HL-60 (cell line): ENCODE measurements around the gene FGFR2.

ENCODE experiments used
- DNase-seq, 2 experiments: peaks; one replicate each; pipeline ENCODE4 v3.0.0-alpha.2; 2010 to 2020; ENCODE audit warnings: low read depth in 1 of 2, low spot score in 1 of 2
- H3K27ac ChIP-seq: fragments of 250-450 bp; sonication (Bioruptor Pico); replicated peaks from 2 replicates; pipeline ENCODE4 v1.5.1; 2020; ENCODE audit warnings: mild to moderate bottlenecking, moderate library complexity
- H3K27me3 ChIP-seq: fragments of 250-450 bp; sonication (Bioruptor Pico); 2 replicates; pipeline ENCODE4 v1.5.1; 2021; ENCODE audit warnings: mild to moderate bottlenecking, moderate library complexity; ENCODE audit not compliant: insufficient read depth, poor library complexity, severe bottlenecking
- H3K4me3 ChIP-seq: replicated peaks from 2 replicates; pipeline ENCODE4 v1.5.1; 2011; ENCODE audit warnings: mild to moderate bottlenecking, control low read depth, low read length; ENCODE audit not compliant: insufficient read depth
- GABPA ChIP-seq: IDR thresholded peaks from 2 replicates; pipeline ENCODE4 v1.6.1; 2012; ENCODE audit warnings: low read depth
- POLR2AphosphoS5 ChIP-seq: IDR thresholded peaks from 2 replicates; pipeline ENCODE4 v1.6.1; 2012; ENCODE audit warnings: low read depth
- SPI1 ChIP-seq: IDR thresholded peaks from 2 replicates; pipeline ENCODE4 v1.6.1; 2012; ENCODE audit warnings: low read depth, mild to moderate bottlenecking, borderline replicate concordance
- TF ChIP-seq, protein P1 (sequence below): IDR thresholded peaks from 2 replicates; pipeline ENCODE4 v1.6.1; 2012; ENCODE audit warnings: low read depth; ENCODE audit not compliant: insufficient replicate concordance
- TF ChIP-seq, protein P2 (sequence below): IDR thresholded peaks from one replicate; pipeline ENCODE4 v1.5.1; 2011; ENCODE audit warnings: low read length, control low read depth, inconsistent platforms; ENCODE audit not compliant: insufficient read depth

Gene FGFR2

GRCh38 chr10:121637437-121637836, 39.2 kb upstream of the FGFR2 start:
- H3K27me3 ChIP-seq: no peaks in the 10 kb centered on the region
- TF ChIP-seq SPI1 (no peak), GABPA (no peak), POLR2AphosphoS5 (no peak)
- TF ChIP-seq, protein P1, sequence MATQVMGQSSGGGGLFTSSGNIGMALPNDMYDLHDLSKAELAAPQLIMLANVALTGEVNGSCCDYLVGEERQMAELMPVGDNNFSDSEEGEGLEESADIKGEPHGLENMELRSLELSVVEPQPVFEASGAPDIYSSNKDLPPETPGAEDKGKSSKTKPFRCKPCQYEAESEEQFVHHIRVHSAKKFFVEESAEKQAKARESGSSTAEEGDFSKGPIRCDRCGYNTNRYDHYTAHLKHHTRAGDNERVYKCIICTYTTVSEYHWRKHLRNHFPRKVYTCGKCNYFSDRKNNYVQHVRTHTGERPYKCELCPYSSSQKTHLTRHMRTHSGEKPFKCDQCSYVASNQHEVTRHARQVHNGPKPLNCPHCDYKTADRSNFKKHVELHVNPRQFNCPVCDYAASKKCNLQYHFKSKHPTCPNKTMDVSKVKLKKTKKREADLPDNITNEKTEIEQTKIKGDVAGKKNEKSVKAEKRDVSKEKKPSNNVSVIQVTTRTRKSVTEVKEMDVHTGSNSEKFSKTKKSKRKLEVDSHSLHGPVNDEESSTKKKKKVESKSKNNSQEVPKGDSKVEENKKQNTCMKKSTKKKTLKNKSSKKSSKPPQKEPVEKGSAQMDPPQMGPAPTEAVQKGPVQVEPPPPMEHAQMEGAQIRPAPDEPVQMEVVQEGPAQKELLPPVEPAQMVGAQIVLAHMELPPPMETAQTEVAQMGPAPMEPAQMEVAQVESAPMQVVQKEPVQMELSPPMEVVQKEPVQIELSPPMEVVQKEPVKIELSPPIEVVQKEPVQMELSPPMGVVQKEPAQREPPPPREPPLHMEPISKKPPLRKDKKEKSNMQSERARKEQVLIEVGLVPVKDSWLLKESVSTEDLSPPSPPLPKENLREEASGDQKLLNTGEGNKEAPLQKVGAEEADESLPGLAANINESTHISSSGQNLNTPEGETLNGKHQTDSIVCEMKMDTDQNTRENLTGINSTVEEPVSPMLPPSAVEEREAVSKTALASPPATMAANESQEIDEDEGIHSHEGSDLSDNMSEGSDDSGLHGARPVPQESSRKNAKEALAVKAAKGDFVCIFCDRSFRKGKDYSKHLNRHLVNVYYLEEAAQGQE: no peak
- TF ChIP-seq, protein P2, sequence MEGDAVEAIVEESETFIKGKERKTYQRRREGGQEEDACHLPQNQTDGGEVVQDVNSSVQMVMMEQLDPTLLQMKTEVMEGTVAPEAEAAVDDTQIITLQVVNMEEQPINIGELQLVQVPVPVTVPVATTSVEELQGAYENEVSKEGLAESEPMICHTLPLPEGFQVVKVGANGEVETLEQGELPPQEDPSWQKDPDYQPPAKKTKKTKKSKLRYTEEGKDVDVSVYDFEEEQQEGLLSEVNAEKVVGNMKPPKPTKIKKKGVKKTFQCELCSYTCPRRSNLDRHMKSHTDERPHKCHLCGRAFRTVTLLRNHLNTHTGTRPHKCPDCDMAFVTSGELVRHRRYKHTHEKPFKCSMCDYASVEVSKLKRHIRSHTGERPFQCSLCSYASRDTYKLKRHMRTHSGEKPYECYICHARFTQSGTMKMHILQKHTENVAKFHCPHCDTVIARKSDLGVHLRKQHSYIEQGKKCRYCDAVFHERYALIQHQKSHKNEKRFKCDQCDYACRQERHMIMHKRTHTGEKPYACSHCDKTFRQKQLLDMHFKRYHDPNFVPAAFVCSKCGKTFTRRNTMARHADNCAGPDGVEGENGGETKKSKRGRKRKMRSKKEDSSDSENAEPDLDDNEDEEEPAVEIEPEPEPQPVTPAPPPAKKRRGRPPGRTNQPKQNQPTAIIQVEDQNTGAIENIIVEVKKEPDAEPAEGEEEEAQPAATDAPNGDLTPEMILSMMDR: no peak
- H3K4me3 ChIP-seq: no peak overlapping the region
- DNase-seq: no peak
- no peak overlapping the region for H3K27ac ChIP-seq

DNA sequence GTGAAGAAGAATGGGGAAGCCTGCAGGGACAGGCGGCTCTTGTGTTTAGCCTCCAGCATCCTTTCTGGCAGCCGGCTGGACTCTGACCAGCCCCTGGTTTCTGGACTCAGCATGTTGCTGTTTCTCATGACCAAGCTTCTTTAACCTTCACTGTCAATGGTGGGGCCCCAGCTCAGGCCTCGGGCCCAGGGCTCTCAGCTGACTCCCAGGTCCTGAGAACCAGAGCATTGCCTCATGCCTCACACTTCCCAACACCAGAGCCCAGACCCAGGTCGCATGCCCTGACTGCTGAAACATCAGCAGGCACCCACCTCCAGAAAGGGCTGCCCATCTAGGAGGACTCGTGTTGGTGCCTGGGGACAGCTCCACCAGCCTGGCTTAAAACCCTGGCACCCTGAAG, 34.8 kb upstream of the FGFR2 start:
- H3K27ac ChIP-seq: no peak overlapping the region
- H3K4me3 ChIP-seq: no peak overlapping the region
- no peak for DNase-seq
- H3K27me3 ChIP-seq: no peaks in the 10 kb centered on the region
- TF ChIP-seq GABPA: no peak
- TF ChIP-seq SPI1: no peak
- TF ChIP-seq, protein P2: no peak
- TF ChIP-seq POLR2AphosphoS5: no peak
- TF ChIP-seq, protein P1: no peak

DNA sequence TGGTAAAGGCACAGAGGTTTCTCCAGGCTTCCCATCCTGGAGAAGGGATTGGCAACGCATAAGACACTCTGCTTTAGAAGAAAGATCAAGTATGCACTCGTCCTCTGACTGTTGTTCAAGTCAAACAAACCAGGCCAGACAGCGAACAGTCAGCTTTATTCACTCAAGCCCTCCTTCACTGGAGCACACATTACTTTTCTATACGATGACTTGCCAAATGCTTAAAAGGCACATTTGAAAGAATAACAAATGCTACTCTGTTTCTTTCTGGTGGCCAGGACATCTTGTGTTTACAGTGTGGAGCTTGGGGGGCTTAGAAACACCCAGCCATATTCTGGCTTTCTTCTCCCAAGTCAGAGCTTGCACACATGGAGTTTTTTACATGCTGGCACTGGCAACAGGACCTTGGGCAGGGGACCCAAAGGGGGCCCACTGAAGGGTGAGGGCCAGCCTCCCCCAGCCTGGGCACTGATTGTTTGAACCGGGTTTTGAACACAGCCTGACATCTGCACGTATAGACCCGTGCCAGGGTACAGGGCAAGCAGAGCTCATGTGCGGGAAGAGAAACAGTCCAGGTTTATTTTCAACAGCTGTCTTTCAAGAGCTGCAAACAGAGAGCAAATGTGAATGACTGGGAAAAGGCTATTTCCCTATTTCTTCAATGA, 33.3 kb upstream of the FGFR2 start:
- no peak for TF ChIP-seq SPI1
- TF ChIP-seq GABPA: no peak
- TF ChIP-seq, protein P1: no peak
- TF ChIP-seq POLR2AphosphoS5: no peak
- TF ChIP-seq, protein P2: no peak
- Histone ChIP-seq H3K4me3 (no peak overlapping the region), H3K27me3 (no peaks in the 10 kb centered on the region), H3K27ac (no peak overlapping the region)
- DNase-seq: no peak
